ENCODE measurements around the gene ZNF329.

- TF ChIP-seq CTCF (IDR thresholded peaks at IDR 0.05 in 2 of 3, conservative IDR thresholded peaks at IDR 0.05 in 1 of 3; ENCODE audit: borderline replicate concordance in 1 of 3, insufficient read depth in 1 of 3, low read depth in 2 of 3, low read length in 2 of 3) (no peak), POLR2AphosphoS5 (IDR thresholded peaks at IDR 0.05; ENCODE audit: low read depth, low read length) (no peak), SP1 (IDR thresholded peaks at IDR 0.05; ENCODE audit: low read depth) (no peak), POLR2A (IDR thresholded peaks at IDR 0.05; ENCODE audit: borderline replicate concordance, extremely low read depth, insufficient read depth, insufficient read length) (no peak), ZNF274 (IDR thresholded peaks at IDR 0.05; ENCODE audit: low read depth, low read length) (no peak), EZH2phosphoT487 (IDR thresholded peaks at IDR 0.05; ENCODE audit: borderline replicate concordance) (no peak), ZBTB33 (IDR thresholded peaks at IDR 0.05; ENCODE audit: extremely low read depth, insufficient replicate concordance, low read length) (no peak), REST (IDR thresholded peaks at IDR 0.05; ENCODE audit: low read depth) (no peak), EZH2 (IDR thresholded peaks at IDR 0.05) (no peak)
Observed at GRCh38 chr19:58166268-58166667, 15.7 kb upstream of the ZNF329 start.
